Hematopoietic multipotent progenitor cell treated with erythropoietin and hydrocortisone succinate and interleukin-3 and kit ligand, for 17 days (in vitro differentiated cells): Measurements from ENCODE around the gene RAB11FIP4.

Experiments
- DNase-seq: peaks from one replicate; pipeline ENCODE4 v3.0.0-alpha.2; 2015; ENCODE audit warnings: low spot score

The RAB11FIP4 gene

DNA sequence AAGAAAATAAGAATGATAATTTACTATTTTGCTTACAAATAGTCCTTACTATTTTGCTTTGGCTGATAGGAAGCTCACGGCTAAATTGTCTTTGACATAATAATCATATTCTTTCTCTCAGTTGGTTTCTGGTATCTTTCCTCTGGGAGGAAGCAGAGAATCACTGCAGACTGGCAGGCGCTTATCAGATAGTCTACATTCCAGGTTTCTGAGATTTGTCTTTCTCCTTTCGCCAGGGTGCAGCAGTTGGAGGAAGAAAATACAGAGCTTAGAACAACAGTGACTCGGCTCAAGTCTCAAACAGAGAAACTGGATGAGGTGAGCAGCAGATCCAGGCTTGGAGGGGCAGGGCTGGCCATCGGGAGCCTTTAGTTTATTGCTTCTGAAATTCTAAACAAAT, 136.1 kb downstream of the RAB11FIP4 start:
- no peak for DNase-seq

DNA sequence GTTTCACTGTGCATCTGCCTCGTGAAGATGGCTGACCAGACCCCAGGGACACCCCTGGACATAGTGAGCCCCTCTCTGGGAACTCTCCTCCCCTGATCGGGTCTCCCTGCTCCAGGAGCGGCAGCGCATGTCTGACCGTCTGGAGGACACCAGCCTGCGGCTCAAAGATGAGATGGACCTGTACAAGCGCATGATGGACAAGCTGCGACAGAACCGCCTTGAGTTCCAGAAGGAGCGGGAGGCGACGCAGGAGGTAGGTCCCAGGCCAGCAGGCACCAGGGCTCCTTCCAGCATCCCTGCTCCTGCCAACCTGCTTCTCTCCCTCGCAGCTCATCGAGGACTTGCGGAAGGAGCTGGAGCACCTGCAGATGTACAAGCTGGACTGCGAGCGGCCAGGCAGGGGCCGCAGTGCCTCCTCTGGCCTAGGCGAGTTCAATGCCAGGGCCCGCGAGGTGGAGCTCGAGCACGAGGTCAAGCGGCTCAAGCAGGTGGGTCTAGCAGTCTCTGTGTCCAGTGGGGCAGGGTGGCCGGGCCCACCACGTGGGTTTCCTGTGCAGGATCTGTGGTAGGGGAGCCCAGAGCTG, 136.9 kb downstream of the RAB11FIP4 start:
- DNase-seq = no peak

DNA sequence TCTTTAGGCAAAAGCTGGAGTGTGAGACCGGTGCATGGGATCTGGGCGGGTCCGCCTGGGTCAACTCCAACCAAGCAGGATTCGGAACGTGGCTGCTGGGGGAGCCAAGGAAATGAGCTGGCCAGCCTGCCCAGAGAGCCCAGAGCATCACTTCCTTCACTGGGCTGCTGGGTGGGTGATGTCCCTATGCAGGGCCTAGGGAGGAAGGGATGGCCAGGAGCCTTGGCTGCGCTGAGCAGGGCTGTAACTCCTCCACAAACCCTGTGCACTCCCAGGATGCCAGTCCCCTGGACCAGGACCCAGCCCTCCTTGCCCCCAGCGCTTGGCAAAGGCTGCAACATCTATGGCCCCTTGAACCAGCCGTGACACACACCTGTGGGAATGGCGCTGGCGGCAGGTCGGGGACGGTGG, 138.4 kb downstream of the RAB11FIP4 start:
- DNase-seq = no peak

DNA sequence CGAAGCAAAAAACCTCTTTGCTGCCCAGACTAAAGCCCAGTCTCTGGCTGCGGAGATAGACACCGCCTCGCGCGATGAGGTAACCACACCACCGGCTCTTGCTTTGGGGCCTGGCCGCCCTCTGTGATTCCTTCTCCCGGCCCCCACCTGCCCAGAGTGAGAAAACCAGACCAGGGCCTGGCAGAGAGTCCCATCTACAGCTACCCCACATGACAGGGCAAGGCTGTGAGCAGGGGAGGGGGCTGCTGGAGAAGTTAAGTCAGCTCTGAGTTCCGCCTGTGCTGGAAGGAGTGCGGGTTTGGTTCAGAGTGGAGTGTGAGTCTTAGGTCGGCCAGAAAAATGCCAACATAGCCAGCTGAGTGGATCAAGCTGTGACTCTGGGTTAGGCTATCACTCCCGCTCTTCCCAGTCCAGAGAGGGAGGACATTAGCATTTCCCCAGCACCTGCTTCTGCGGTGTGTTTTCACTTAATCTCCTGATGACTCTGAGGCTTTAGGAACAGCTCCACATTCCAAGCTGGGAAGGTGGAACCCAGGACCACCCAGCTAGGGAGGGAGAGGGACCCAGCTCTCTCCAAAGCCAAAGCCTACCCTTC, 139.0 kb downstream of the RAB11FIP4 start:
- no peak for DNase-seq

DNA sequence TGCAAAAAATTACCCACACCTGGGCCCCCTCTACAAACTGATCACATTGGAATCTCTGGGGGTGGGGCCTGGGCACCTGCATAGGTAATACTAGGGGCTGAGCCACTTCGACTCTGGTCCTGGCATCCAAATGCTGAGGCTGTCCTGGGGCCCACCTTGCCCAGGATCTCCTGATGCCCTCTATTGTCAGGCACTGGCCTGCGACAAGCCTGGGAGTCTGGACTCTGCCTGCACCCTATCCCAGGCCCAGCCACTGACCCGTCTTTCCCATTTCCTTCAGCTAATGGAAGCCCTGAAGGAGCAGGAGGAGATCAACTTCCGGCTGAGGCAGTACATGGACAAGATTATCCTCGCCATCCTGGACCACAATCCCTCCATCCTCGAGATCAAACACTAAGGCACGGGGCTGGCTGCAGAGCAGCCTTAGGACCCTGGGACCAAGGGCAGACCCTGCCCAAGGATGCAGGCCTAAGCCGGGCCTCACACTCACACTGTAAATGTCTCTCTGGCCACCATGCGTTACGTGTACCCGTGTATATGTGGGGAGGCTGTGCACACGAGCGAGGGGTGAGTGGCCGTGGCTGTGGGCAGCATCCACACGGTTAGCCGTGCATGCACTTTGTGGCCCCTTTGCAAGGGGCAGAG, 140.0 kb downstream of the RAB11FIP4 start:
- no peak for DNase-seq

DNA sequence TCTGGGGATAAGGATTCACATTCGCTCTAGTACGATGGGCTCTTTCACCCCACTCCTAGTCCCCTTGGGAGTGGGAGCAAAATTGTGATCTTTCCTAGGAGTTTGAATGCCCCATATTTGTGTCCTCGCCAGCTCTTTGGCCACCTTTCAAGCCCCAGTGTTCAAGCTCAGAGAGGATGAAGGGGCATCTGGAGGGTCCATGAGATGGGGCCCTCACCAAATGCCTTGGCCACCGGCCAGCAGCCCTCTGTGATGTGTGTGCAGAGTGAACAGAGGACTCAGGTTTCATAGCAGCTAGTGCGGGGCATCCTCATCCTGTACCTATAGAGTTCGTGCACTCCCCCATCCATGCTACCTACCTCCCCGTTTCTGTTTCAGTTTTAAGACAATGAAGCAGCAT, 140.6 kb downstream of the RAB11FIP4 start:
- DNase-seq = no peak

DNA sequence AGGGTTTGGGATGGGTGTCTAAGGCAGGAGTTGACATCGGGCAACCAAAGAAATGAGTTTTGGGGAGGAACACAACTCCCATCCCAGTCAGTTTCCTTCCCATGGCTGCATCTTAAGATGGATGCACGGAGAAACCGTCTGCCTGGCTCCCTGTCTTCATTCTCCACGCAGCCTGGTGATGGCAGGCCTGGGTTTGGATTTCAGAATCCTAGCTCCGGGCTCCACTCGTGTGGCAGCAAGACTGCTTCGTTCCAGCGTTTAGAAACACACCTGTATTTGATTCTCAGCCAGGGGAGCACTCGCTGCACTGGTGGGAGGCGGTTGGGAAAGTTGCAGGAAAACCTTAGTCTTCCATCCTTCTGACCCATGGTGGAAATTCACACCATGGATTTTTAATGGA, 141.1 kb downstream of the RAB11FIP4 start:
- no peak for DNase-seq

DNA sequence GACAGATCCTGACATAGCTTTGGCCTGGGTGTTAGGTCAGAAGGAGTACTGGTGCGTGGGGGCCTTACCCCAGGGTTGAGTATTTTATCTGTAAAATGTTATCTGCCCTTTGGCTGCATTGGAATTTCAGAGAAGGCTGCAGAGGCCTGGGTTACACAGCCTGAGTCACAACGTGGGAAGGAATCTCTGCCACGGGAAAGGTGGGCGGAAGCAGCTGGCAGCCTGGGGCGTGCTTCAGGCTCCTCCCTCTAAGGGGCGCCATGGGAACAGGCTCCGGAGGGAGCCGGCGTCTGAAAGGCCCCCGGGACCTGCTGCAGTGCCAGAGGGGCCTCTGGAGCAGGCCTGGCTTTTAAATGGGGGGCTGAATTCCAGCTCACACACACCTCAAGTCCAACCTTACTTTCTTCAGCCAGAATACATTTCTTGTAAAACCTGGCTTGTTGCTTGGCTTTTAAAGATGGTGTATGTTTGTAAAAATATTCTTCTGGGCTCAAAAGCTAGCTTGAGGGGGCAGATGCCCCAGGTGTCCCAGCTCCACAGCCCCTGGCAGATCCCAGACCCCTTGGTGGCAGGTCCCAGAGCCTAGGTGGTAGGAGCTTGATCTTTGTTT, 142.2 kb downstream of the RAB11FIP4 start:
- DNase-seq = peak; percentile 25

DNA sequence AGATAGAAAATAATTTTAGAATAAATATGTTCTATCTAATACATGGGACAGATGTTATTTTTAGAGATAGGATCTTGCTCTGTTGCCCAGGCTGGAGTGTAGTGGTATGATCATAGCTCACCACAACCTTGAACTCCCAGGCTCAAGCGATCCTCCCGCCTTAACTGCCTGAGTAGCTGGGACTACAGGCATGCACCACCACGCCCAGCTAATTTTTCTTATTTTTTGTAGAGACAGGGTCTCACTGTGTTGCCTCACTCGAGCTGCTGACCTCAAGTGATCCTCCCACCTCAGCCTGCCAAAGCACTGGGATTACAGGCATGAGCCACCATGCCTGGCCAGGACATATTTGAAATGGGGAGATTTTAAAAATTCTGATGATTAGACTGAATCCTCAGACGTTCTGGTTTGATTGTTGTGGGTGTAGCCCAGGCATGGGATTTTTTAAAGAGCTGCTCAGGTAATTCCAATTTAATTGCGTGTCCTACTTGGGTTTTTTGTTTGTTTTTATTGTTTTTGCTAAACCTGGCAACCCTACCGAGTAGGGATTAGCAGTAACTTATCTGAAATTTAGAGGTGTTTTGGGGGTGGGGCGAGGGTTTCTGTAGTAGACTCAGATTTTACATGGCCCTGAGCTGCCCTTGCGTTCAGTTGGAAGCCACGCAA, 142.9 kb downstream of the RAB11FIP4 start:
- DNase-seq = no peak

DNA sequence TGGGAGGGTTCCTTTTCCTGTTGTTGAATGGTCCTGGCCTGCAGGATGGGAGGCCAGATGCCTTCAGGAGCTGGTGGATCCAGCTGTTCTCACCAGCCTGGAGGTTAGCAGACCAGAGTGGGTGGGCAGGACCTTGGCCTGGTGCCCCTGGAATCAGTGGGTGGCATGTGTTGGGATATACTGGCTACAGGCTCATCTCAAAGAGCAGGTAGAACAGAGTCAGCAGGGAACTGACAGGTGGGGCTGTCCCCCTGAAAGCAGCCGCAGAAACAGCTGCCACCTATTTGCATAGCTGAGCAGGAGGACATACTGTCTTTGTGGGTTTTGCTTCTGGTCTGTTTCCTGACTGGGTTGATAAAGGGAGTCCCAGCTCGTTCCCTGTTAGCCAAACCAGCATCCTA, 144.1 kb downstream of the RAB11FIP4 start:
- no peak for DNase-seq

DNA sequence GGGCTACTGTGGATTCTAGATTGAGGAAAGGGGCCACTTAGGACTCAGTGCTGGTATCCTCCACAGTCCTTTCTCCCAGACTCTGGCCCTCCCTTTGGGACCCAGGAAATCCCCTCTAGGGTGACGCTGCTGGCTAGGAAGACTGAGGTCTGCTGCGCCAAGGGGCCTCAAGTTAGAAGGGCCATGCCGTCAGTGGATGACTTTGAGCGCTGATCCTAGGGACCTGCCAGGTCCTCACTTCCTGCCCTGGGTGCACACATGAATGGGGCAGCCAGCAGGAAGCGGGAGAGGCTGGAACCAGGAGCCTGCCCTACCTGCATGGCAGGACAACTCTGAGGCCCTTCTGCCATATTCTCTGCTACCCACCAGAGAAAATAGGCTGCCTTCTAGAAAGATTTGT, 145.0 kb downstream of the RAB11FIP4 start:
- no peak for DNase-seq

DNA sequence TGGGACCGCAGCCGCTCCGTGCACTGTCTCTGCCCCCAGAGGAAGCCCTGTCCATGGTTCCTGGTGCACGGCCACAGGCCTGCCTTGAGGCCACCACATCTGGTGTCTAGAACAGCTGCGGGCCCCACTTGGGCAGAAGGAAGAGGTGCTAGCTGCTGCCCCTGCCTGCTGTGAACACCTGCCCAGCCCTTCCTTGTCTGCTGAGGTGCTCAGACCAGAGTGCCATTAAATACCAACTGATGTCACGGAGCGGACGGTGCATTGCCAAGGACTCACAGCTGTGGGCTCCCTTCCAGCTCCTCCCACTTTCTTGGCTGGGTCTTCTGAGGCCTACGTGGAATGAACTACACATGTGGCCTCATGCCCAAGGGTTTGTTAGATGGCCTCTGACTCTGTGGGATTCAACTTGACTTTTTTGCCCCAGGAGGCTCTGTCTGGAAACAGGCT, 146.1 kb downstream of the RAB11FIP4 start:
- DNase-seq = no peak

DNA sequence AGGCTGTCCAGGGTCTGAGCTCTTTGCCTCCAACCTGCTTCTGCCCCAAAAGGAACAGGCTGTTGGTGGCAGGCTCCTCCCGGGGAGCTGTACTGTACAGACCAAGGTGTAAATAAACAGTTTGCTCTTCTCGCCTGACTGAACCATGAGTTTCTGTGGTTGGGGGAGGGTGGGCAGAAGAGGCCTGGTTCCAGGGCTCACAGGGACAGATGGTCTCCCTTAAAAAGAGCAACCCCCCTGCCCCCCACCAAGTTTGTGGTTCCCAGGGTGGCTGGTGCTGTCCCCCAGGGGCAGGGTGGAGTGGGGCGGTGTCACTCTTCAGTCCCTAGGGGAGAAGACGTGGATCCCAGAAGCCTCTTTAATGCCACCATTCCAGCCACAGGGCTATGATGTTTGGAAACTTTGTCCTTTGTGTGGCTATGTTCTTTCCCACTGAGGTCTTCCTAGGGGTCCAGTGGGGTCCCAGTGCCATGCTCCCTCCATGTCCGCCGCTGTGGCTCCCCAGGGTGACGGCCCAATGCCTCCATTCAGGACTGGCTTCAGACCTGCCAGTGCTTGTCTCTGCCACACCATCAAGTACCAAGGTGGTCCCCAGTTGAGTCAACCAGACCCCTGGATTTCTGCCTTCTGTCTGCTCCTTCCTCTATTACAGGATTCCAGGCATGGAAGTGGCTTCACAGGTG, 146.7 kb downstream of the RAB11FIP4 start:
- DNase-seq = no peak

DNA sequence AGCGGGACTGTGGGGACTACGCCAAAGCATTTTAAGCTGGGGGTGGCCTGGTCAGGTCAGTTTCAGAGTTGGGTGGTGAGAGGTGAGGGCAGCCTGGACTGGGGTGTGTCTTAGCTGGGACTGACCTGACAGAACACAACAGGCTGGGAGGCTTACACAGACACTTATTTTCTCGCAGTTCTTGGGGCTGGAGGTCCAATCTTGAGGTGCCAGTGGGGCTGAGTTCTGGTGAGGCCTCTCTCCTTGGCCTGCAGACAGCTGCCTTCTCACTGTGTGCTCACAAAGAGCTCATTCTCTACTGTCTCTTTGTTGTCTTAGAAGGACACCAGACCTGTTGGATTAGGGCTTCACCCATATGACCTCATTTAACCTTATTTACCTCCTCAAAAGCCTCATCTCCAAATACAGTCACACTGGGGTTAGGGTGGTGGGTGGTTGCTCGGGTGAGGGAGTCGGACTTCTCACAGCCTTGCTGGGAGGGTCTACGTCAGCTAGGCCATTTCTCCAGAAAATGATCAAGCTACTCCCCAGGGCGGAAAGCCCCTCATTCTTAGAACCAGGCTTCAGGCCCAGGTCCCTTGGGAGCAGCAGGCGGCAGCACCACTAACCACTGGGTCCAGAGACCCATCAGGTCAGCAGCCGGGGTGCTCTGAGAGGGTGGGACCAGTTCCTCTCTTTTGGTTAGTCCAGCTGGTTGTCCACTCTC, 149.3 kb downstream of the RAB11FIP4 start:
- no peak for DNase-seq

DNA sequence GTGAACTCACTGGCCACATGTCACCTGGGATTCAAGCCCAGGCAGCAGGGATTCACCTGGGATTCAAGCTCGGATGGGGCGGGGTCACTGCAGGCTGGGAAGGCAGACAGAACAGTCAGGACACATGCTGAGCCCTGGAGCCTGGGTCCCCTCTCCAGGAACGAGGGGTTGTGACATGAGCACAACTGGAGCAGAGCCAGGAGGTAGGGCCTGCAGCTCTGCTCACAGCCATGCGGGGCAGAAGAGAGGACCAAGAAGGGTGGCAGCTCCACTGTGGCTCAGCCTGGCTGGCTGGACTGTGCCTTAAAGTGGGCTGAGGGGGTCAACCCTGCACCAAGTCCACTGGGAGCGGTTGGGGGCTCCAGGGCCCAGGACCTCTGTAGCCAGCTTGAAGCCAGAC, 150.1 kb downstream of the RAB11FIP4 start:
- peak; percentile 11 for DNase-seq

DNA sequence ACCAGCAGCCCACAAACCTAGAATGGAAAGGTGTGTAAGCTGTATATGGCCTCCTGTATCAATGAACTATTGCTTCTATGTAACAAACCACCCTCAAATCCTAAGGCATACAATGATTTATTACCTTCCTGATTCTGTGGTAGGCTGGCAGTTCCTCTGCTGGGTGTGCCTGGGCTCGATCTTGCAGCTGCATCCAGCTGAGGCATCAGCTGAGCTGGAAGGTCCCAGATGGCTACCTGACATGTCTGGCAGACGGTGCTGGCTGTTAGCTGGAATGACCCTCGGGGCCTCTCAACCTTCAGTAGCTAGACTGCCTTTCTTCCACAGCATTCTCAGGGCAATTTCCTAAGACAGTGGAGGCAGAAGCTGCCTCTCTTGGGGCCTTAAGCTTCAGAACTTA, 152.7 kb downstream of the RAB11FIP4 start:
- DNase-seq = no peak

DNA sequence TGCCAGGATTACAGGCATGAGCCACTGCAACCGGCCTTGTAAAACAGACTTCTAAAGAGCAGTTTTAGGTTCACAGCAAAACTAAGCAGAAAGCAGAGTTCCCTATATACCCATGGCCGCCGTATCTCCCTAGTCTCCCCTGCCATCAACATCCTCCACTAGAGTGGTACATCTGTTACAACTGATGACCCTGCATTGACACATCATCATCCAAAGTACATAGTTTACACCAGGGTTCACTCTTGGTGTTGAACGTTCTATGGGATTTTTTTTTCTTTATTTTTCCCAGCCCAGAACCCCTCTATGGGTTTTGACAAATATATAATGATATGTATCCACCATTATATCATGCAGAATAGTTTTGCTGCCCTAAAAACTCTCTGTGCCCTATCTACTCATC, 155.2 kb downstream of the RAB11FIP4 start:
- no peak for DNase-seq

DNA sequence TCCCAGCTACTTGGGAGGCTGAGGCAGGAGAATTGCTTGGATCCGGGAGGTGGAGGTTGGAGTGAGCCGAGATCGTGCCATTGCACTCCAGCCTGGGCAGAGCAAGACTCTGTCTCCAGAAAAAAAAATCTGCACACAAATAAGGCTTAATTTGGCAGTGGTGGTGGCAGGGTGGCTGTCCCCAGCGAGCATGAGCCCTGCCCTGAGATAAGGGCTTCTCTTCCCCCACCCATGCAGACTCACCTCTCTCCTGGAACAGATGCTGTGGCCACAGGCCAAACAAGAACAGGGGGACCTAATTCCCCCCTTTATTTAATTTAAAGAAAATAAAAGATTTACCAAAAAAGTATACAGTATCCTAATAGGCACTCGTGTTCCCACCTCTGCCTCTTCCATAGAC, 157.2 kb downstream of the RAB11FIP4 start:
- DNase-seq = peak; percentile 68

DNA sequence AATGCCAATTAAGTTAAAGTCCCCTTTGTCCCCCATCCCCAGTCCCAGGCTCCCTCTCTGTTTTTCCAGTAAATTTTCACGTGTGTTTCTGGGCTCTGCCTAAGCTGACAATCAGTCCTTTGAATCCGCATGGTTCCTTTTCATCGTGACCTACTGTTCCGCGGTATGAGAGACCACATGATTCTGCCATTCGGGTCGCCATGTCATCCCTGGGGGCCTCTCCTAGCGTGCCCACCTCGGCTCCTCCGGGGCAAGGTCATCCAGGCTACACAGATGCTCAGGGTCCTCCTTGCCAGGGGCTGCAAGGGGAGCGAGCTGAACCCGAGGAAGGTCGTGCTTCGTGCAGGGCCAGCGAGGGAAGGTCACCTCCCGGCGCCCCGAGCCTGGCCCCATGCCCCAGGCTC, 157.6 kb downstream of the RAB11FIP4 start:
- peak; percentile 43 for DNase-seq

DNA sequence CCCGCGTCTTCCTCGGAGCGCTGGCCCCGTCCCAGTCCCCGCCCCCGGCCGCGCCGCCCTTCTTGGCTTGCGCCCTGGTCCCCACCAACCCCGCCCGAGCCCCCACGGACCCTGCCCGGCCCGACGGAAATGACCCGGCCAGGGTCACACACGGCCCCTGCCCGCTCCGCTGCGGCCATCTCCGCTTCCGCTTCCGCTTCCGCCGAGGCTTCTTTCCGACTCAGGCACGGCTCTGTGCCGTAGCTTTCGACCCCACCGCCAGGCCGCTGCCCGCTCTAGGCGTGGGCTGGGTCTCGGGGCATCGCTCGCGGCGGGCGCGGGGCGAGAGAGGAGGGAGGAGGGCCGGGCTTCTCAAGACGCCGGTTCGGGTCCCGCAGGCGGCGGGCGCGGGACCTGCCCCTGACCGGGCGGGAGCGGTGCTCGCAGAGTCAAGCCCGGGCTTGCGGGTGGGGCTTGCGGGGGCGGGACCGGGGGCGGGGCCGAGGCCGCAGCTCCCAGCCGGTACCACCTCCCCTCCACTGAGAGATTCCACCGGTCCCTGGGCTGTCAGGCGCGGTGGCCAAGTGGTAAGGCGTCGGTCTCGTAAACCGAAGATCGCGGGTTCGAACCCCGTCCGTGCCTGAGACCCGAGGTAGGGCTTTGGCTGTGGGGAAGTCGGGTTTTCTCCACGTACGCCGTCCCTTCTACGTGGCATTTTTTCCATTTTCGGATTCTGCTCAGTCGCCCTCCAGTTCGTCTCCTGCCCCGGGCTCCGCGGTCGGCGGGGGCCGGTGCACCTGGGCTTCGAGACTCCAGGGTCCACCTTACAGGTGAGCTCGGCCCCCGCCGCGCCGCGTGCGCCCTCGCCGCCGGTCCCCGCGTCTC, 158.3 kb downstream of the RAB11FIP4 start:
- peak; percentile 91 for DNase-seq
